Breast epithelium (tissue), 3 donors: ENCODE measurements around the gene WDR70.

Experiments used
- CTCF ChIP-seq, 3 donors: fragments of 450-650 bp; IDR thresholded peaks; one replicate each; pipeline ENCODE4 v1.5.1; 2016 to 2017; ENCODE audit warnings: antibody characterized with exemption in 3 of 3, mild to moderate bottlenecking in 3 of 3, moderate library complexity in 3 of 3
- POLR2A ChIP-seq: fragments of 450-650 bp; IDR thresholded peaks from one replicate; pipeline ENCODE4 v1.6.1; 2016; ENCODE audit warnings: antibody characterized with exemption, mild to moderate bottlenecking, moderate library complexity
- POLR2AphosphoS5 ChIP-seq, 3 donors: sonication (generic); formaldehyde crosslinking; IDR thresholded peaks; one replicate each; pipeline ENCODE4 v1.6.1; 2017; ENCODE audit warnings: antibody characterized with exemption in 3 of 3

GRCh38 chr5:37694867-37695266 is 315.7 kb downstream of the WDR70 start:
- TF ChIP-seq CTCF (IDR thresholded peaks at IDR 0.05) (no peak), POLR2AphosphoS5 (IDR thresholded peaks at IDR 0.05) (no peak), POLR2A (no peak)
